ENCODE measurements around the gene ACSS2.
A peak's percentile ranks its signal among the peaks of the same experiment; 100 is the strongest.

Gene ACSS2

GRCh38 chr20:34876406-34877282 lies at the start of gene ACSS2:
Gene ACSS2 (plus strand): TSS chr20:34876612. CDS start chr20:34876646, 34 bp downstream.
- no peak for DNase-seq

GRCh38 chr20:34829191-34829590 lies 47.2 kb upstream of the ACSS2 start:
- DNase-seq, result no peak

GRCh38 chr20:34831936-34832335 lies 44.5 kb upstream of the ACSS2 start:
- no peak for DNase-seq

GRCh38 chr20:34834459-34834893 lies 41.9 kb upstream of the ACSS2 start:
- DNase-seq, result peak; percentile 19

GRCh38 chr20:34842143-34842542 lies 34.3 kb upstream of the ACSS2 start:
- no peak for DNase-seq

GRCh38 chr20:34843421-34843820 lies 33.0 kb upstream of the ACSS2 start:
- no peak for DNase-seq

GRCh38 chr20:34848597-34848996 lies 27.8 kb upstream of the ACSS2 start:
- no peak for DNase-seq

GRCh38 chr20:34849778-34850177 lies 26.6 kb upstream of the ACSS2 start:
- no peak for DNase-seq

- no peak for DNase-seq
These were observed 25.4 kb upstream of the ACSS2 start for GRCh38 chr20:34850969-34851368.

- no peak for DNase-seq
These were observed 24.1 kb upstream of the ACSS2 start for GRCh38 chr20:34852298-34852697.

GRCh38 chr20:34859367-34859766 lies 17.0 kb upstream of the ACSS2 start:
- DNase-seq, result no peak

GRCh38 chr20:34859826-34860545 lies 16.4 kb upstream of the ACSS2 start:
- DNase-seq, result no peak

- no peak for DNase-seq
These were observed 14.9 kb upstream of the ACSS2 start for GRCh38 chr20:34861386-34862084.

GRCh38 chr20:34862724-34863123 lies 13.7 kb upstream of the ACSS2 start:
- no peak for DNase-seq

- no peak for DNase-seq
These were observed 12.9 kb upstream of the ACSS2 start for GRCh38 chr20:34863421-34863965.

- no peak for DNase-seq
These were observed 12.2 kb upstream of the ACSS2 start for GRCh38 chr20:34864216-34864615.

- DNase-seq, result no peak
These were observed 5.0 kb upstream of the ACSS2 start for GRCh38 chr20:34871320-34871926.

- DNase-seq, result no peak
These were observed 4.3 kb upstream of the ACSS2 start for GRCh38 chr20:34871966-34872621.

- peak; percentile 72 for DNase-seq
These were observed 3.7 kb upstream of the ACSS2 start, which contains the start of gene GGT7 for GRCh38 chr20:34872622-34873224. Gene GGT7 (minus strand): TSS chr20:34872856. CDS start chr20:34872815, 41 bp downstream.

GRCh38 chr20:34873583-34874093 lies 2.8 kb upstream of the ACSS2 start:
- DNase-seq, result no peak

GRCh38 chr20:34874094-34874654 lies 2.2 kb upstream of the ACSS2 start:
- peak; percentile 72 for DNase-seq

Data from NCI-H774 (cell line).